H1 (cell line): ENCODE data around the gene ARF4.

Experiments
- ATF3 ChIP-seq: IDR thresholded peaks from 2 replicates; pipeline ENCODE4 v1.6.1; 2011; ENCODE audit warnings: low read depth, mild to moderate bottlenecking, low read length; ENCODE audit not compliant: insufficient read depth
- BACH1 ChIP-seq: IDR thresholded peaks from 2 replicates; pipeline ENCODE4 v1.6.1; 2012; ENCODE audit warnings: low read length, improper control_type of control experiment
- CEBPB ChIP-seq: IDR thresholded peaks from 2 replicates; pipeline ENCODE4 v1.6.1; 2012; ENCODE audit warnings: low read depth, low read length
- CTCF ChIP-seq, 3 experiments: IDR thresholded peaks; 1 replicate in 2 of 3; 2 replicates in 1 of 3; pipeline versions ENCODE4 v1.5.1 to v1.6.1; 2011; ENCODE audit warnings: low read length in 3 of 3, mild to moderate bottlenecking in 3 of 3, inconsistent platforms in 2 of 3, low read depth in 1 of 3, moderate library complexity in 1 of 3; ENCODE audit not compliant: insufficient read depth in 1 of 3; ENCODE audit errors: control extremely low read depth in 1 of 3
- EGR1 ChIP-seq: IDR thresholded peaks from 2 replicates; pipeline ENCODE4 v1.6.1; 2011; ENCODE audit warnings: low read depth, low read length, borderline replicate concordance
- EZH2 ChIP-seq: fragments of 200-600 bp; sonication (generic); IDR thresholded peaks from 2 replicates; pipeline ENCODE4 v1.7.1; 2012; ENCODE audit warnings: low read depth, mild to moderate bottlenecking, moderate library complexity, low read length, inconsistent platforms; ENCODE audit not compliant: severe bottlenecking
- FOSL1 ChIP-seq: IDR thresholded peaks from 2 replicates; pipeline ENCODE4 v1.6.1; 2011; ENCODE audit warnings: mild to moderate bottlenecking, low read depth, low read length, moderate library complexity; ENCODE audit not compliant: insufficient read depth
- MAFK ChIP-seq: IDR thresholded peaks from 2 replicates; pipeline ENCODE4 v1.6.1; 2012; ENCODE audit warnings: low read depth, mild to moderate bottlenecking, improper control_type of control experiment, low read length
- POLR2A ChIP-seq, 2 experiments: IDR thresholded peaks; 1 replicate in 1 of 2; 2 replicates in 1 of 2; pipeline ENCODE4 v1.6.1; 2011; ENCODE audit warnings: low read depth in 2 of 2, low read length in 2 of 2, mild to moderate bottlenecking in 2 of 2; ENCODE audit errors: control extremely low read depth in 1 of 2
- POLR2AphosphoS5 ChIP-seq: IDR thresholded peaks from 2 replicates; pipeline ENCODE4 v1.6.1; 2011; ENCODE audit warnings: low read depth, low read length
- RBBP5 ChIP-seq: IDR thresholded peaks from 2 replicates; pipeline ENCODE4 v1.7.1; 2012; ENCODE audit warnings: low read depth, mild to moderate bottlenecking, inconsistent platforms, low read length, moderate library complexity, borderline replicate concordance
- RFX5 ChIP-seq: IDR thresholded peaks from 2 replicates; pipeline ENCODE4 v1.6.1; 2011; ENCODE audit warnings: low read depth, low read length, improper control_type of control experiment, borderline replicate concordance
- ZNF274 ChIP-seq: IDR thresholded peaks from 2 replicates; pipeline ENCODE4 v1.7.0; 2012; ENCODE audit warnings: low read length, borderline replicate concordance; ENCODE audit errors: extremely low read depth

- TF ChIP-seq FOSL1 (no peak), RBBP5 (no peak), POLR2AphosphoS5 (no peak), CTCF (IDR thresholded peaks at IDR 0.05; ENCODE audit: control extremely low read depth in 1 of 3, insufficient read depth in 1 of 3, low read depth in 1 of 3, low read length in 3 of 3) (no peak), ATF3 (no peak), MAFK (no peak), POLR2A (IDR thresholded peaks at IDR 0.05; ENCODE audit: control extremely low read depth in 1 of 2, low read depth in 2 of 2, low read length in 2 of 2) (no peak), EZH2 (no peak), BACH1 (no peak), EGR1 (no peak), RFX5 (no peak), CEBPB (no peak), ZNF274 (no peak)
Measured at GRCh38 chr3:57544181-57545125, 52.7 kb downstream of the ARF4 start, which contains the start of gene DNAH12.
